ENCODE measurements around the gene OTOP3.
A peak's percentile ranks its signal among the peaks of the same experiment; 100 is the strongest.

Gene OTOP3

DNA sequence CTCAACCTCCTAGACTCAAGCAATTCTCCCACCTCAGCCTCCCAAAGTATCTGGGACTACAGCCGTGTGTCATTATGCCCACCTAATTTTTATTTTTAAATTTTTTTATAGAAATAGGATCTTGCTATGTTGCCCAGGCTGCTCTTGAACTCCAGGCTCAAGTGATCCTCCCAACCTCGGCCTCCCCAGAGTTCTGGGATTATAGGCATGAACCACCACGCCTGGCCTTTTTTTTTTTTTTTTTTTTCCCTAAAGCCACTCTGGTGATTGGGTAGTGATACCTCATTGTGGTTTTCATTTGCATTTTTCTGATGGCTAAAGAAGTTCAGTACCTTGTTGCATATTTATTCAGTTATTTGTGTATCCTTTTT is 50.5 kb downstream of the OTOP3 start:
- no peak for DNase-seq (ENCODE audit: low read depth)

GRCh38 chr17:74987418-74987908 is 51.8 kb downstream of the OTOP3 start, which contains the start of gene CDR2L:
Gene CDR2L (plus strand): TSS chr17:74987632. CDS start chr17:74988044, 412 bp downstream.
- DNase-seq (ENCODE audit: low read depth), result peak; percentile 80

DNA sequence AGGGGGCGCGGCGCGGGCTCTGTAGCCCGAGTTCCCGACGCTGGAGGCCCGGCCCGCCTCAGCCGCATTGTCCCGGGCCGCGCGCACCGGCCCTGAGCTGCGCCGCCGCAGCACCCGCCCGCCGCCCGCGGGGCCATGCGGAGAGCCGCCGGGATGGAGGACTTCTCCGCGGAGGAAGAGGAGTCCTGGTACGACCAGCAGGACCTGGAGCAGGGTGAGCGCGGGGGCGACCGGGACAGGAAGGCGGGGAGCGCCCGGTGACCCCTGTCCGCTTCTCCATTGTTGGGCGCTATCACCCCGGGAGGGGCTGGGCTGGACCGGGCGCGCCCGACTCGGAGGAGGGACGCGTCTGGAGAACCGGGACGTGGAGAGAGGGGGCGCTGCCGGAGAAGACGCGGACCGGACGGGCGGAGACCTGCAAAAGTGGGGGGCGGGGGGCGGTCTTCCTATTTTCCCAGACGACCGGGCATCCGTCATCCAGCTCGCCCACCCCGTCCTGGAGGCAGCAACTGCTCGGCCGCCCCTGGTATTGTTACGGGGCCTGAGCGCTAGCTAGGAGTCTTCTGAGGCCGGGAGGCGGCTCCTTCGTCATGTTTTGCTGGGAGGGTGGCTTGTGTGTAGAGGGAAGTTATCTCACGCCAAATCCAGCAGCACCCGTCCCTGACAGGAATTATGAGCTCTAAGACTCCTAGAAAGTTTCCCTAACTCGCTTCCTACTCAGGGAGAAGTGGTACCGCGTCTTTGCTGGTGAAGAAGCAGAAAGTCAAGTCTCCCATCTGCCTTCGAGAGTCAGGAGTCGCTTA is 52.4 kb downstream of the OTOP3 start:
- peak; percentile 49 for DNase-seq (ENCODE audit: low read depth)

- DNase-seq (ENCODE audit: low read depth), result no peak
These were observed 54.9 kb downstream of the OTOP3 start for GRCh38 chr17:74990581-74991105.

- DNase-seq (ENCODE audit: low read depth), result no peak
These were observed 56.5 kb downstream of the OTOP3 start for GRCh38 chr17:74992223-74992622.

DNA sequence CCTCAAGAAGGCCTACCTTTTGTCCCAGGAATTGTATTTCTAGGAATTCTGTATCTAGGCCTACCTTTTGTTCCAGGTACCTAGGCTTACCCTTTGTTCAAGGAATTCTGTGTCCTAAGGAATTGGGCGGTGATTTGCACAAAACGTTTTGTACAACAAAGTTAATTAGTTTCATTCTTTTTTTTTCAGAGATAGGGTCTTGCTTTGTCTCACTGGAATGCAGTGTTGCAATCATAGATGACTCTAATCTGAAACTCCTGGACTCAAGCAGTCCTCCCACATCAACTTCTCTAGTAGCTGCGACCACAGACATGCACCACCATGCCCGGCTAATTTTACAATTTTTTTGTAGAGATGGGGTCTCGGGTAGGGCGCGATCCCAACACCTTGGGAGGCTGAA is 58.7 kb downstream of the OTOP3 start:
- DNase-seq (ENCODE audit: low read depth), result no peak

DNA sequence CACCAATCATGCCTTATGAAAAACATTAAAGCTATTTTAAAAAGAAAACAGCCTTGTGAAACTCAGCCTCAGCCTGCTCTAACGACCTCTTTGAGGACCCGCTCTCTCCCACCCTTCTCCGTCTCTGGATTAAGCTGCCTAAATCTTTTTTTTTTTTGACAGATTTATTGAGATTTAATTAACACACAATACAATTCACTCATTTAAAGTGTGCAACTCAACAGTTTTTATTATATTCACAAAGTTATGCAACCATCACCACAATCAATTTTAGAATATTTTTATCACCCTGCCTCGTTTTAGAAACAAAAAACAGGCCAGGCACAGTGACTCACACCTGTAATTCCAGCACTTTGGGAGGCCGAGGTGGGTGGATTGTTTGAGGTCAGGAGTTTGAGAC is 60.1 kb downstream of the OTOP3 start:
- no peak for DNase-seq (ENCODE audit: low read depth)

- DNase-seq (ENCODE audit: low read depth), result no peak
These were observed 63.1 kb downstream of the OTOP3 start for GRCh38 chr17:74998783-74999182.

GRCh38 chr17:74999523-74999922 is 63.8 kb downstream of the OTOP3 start:
- DNase-seq (ENCODE audit: low read depth), result no peak
